HG02884 (cell line): ENCODE results near the gene ANKRD36.
"Not testable (repeated sequence)": the region's sequence is repeated elsewhere in the genome, so short reads cannot be mapped to it uniquely, and the experiment has no call there.

Experiments
- ATAC-seq: cut with Tn5 transposase; IDR thresholded peaks from one replicate; pipeline ENCODE4 v1.9.1; 2021; ENCODE audit warnings: mild to moderate bottlenecking, moderate library complexity; ENCODE audit not compliant: unreplicated experiment

Gene ANKRD36

GRCh38 chr2:97276232-97276798 lies 163.4 kb downstream of the ANKRD36 start:
- not testable (repeated sequence) for ATAC-seq

GRCh38 chr2:97285187-97285586 lies 172.2 kb downstream of the ANKRD36 start:
- ATAC-seq, result not testable (repeated sequence)

GRCh38 chr2:97293687-97294086 lies 180.7 kb downstream of the ANKRD36 start:
- not testable (repeated sequence) for ATAC-seq
